Hippocampal formation (tissue), 2 donors: ENCODE measurements around the gene DIS3L2.

Experiments
- DNase-seq, 2 donors: peaks; one replicate each; lab custom pipeline; 2025; lab: John Stamatoyannopoulos, UW

The DIS3L2 gene

DNA sequence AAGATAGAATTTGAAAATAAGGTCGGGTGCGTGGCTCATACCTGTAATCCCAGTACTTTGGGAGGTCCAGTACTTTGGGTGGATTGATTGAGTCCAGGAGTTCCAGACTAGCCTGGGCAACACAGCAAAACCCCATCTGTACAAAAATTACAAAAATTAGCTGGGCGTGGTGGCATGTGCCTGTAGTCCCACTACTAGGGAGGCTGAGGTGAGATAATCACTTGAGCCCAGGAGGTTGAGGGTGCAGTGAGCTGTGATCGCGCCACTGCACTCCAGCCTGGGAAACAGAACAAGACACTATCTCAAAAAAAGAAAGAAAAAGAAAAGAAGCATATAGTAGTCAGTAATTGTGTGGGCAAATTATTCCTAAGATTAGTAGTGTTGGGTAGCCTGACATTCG lies 222.8 kb downstream of the DIS3L2 start:
- no peak for DNase-seq

DNA sequence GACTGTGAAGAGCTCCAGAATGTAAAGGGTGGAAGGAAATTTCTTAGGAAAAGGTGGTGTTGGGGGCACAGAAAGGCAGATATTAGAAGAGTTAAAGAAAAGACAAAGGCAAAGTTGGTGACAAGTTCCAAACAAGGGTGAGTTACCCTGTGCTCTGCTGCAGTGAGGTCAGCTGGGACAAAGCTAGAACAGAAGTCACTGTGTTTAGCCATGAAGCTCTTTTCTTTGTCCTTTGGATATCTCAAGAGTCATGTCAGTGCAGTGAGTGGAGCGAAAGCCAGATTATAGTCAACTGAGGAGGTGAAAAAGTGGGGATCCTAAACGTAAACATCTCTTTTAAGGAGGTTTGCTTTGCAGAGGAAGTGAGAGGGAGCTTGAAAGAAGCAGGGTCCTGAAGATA lies 229.3 kb downstream of the DIS3L2 start:
- peak in 1 of 2 donors; percentile 10 for DNase-seq

DNA sequence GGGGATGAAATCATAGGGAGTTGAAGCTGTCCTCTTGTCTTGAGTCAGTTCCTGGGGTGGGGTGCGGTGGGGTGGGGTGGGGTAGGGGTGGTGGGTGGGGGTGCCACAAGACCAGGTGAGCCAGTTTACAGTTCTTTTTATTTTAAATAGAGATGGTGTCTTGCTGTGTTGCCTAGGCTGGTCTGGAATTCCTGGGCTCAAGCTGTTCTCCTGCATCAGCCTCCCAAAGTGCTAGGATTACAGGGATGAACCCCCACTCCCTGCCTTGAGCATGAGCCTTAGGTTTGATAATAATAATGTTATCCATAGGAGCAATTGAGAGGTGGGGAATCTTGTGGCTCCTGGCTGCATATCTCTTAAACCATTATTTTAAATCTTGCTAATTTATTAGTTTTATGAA lies 234.0 kb downstream of the DIS3L2 start:
- DNase-seq, result no peak

DNA sequence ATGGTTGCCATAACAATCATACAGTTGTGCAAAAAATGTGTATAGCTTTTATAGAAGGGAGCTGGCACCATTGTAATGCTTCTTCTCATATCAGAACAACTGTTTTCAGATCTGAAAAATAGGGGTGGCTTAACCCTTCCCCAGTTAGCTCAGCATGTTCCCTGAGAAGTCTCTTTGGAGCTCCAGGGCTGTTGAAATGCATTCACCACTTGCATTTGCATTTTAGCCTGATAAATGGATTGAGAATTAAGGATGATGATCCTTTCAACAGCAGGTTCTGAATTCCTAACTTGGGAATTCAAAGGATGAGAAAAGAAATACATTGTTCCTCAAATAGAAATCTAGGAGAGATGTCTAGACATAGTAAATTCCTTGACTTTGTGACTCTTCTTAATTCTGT lies 235.3 kb downstream of the DIS3L2 start:
- no peak for DNase-seq

DNA sequence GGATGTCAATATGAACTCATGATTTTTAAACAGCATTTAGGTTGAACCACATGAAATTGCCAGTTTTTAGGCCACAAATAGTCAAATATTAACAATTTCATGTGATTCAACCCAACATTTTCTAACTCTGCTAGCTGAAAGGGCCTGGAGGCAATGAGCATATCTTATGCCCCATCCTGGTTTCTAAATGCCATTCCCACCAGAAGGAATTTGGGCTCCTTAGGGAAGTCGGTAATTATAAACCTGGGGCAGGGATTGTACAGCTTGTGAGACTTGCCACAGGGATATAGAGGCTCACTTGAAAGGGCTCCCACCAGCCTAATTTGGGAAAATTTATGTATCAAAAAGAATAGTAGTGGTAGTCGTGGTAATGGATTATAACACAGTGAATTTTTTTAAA lies 238.7 kb downstream of the DIS3L2 start:
- DNase-seq, result no peak

DNA sequence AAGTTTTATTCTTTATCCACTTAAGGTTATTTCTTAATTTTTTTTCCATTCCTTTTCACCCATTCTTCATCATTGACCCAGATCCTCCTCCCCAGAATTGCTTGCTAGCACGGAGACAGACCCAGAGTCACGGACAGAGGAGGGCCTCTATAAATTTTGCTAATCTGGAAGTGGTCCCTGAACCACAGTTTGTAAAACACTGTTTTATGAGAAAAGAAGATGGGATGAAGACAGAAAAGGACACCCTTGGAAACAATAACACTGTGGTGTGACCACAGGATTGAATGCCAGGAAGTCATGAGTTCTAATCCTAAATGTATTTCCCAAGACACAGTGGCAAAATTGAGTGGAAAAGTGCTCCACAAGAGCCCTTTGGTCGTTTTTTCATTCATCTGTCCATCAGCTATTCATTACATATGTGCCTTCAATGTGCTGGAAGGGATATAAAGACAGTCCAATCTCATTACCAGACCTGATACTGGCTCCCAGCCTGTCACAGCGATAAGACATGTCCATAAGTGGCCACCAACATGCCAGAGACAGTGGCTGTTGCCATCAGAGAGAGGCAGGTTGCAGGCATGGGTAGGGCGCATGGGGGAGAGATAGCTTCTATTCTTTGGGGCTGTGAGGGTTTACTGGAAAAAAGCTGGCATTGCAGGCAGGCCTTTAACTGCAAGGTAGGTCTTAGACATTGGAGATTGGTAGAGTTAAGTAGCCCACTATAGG lies 241.8 kb downstream of the DIS3L2 start:
- DNase-seq, result no peak

DNA sequence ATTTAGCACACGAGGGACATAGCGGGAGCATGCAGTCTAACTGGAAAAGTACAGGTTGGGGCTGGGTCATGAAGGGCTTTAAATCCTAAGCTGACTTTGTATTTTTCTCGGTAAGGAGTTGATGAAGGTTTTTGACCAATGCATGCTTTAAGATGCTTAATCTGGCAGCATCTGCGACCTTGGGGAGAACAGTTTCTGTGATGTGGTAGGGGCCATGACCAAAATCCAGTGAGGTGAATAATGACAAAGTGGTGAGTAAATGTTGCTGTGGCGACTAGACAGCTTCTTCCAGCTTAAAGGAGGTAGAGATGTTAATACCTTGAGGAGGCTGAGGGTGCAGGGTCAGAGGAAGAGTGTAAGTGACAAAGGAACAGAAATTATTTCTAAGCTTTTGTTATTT lies 242.4 kb downstream of the DIS3L2 start:
- DNase-seq, result no peak

DNA sequence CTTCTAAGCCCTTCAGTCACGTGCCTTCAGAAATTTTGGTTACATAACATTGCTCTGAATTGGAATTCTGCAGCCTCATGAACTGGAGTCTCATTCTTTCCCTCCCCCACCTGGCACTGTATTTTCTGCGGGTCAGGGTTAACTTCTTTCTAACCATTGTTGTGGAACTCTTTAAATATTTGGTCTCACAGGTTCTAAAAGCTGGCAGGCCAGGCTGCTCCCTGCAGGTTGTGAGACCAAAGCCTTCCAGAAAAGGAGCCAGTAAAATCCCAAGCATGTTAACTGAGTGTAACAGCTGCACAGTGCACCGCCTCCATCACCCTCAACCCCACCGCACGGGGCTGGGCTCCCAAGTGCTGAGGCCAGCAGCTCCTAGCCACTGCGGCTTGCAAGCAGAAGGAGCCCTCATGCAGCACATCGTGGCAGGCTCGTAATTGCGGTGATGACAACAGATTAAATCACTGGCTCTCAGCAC lies 243.0 kb downstream of the DIS3L2 start:
- DNase-seq, result peak in 1 of 2 donors; percentile 29

DNA sequence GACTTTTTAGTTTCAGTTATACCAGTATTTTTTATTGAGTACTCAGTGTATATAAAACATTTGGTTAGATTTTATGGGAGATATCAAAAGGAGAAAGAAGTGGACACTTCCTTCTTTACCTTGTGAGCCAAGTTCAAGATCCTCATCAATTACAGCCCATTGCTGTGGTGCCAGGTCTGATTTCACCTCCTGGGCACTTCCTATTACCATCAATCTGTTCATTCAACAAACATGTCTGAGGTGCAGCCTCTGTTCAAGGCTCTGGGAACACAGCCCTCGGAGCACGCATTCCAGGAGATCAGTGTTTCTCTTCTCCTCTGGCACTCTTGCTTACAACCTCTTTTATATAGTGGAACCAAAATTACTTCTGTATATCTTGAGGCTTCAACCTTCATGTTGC lies 245.7 kb downstream of the DIS3L2 start:
- DNase-seq, result no peak

DNA sequence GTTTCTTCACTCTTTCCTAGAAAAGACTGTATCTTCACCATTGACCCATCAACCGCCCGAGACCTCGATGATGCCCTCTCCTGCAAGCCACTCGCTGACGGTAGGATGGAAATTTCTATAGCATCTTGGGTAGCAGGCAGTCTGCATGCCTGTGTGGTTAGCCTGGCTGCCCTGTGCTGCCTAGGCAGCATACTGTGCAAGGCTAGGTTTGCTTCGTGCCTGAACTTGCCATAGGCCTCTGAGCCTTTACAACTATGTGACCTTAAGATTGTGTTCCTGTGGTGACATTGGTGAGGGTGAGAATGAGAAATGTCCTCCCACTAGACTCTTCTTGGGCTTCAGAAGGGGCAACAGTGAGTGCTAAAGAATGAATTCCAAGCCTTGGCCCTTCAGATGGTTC lies 248.8 kb downstream of the DIS3L2 start:
- DNase-seq, result no peak

DNA sequence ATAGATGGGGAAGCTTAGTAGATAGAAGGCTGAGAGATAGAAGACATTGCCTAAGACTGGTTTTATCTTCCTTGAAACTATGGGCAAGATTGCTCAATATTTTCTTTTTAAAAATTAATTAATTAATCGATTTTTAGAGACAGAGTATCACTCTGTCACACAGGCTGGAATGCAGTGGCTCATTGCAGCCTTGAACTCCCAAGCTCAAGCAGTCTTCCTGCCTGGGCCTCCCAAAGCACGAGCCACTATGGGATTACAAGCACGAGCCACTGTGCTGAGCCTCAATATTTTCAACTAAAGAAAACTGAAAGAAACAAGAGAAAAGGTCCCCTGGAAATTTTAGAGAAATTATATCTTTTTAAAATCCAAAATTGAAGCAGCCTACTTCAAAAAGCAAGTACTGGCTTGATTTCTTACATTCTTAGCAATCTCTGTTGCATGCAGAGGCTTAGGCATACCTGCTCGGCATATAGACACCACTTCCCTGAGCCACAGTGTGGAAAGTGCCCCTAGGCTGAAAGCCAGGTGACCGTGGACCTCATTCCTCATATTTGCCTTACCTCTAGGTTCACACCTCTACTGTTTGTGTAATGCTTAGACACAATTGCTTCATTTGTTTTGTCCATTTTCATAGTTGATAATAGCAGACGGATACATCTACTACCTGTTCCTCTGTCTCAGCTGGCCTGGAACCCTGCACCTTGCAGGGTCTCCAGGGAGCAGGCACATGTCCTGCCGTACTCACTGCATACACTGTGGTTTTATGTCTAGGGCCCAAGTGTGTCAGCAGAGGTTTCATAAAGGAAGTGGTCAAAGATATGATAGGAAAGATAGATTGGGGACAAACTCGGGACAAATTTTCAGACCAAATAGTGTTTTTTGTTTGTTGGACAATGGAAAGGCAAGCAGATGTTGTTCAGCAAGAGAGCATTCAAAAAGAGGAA lies 250.5 kb downstream of the DIS3L2 start:
- DNase-seq, result no peak

DNA sequence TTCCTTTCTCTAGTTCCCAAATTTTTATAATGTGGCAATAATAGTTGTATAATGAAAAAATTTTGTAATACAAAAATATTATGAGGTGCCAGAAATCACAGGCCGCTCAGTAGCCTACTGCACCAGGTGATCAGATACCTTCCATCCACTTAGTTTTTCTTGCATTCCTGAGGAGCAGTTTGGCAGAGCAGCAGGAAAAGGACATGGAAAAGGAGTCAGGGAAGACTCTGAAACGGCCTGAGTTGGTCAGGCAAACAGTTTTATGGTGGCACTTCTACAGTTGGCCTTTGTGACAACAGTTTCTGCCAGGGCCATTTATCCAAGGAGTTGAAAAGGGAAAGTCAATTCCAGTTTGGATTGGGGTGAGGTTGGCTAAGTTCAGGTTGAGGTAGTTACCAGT lies 251.7 kb downstream of the DIS3L2 start:
- DNase-seq, result no peak

DNA sequence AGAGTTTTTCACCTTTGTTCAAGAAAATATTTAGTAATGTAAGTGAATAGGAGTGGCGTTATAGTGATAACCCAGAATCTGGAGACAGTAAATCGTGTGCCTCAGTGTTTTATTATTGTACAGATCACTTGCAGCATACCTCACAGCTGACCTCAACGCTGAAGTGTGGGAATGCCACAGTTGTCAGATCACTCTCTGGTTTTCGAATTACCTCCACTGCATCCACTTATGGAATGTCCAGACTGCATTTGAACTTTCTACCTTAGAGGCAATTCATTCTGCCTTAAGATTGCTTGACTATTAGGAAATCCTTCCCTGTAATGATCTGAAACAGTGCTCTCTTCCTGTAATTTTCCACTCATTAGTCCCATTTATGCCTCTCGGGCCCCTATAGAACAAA lies 252.5 kb downstream of the DIS3L2 start:
- DNase-seq, result no peak

DNA sequence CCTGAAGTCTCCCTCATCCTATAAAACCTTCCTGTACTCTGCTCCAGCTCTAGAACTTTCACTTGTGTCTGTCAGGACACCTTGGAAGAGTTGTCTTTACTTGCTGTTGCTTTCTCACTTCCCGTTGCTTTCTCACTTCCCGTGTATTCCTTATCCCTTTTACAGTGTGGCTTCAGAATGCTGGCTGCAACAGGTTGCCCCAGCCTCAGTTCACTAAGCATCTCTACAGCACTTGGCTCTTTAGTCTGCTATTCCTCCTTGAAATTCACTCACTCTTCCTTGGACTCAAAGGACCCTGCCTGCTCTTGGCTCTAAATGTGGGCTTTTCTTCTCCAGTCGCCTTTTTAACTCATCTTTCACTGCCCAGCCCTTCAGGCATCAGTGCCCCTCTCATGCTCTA lies 254.5 kb downstream of the DIS3L2 start:
- DNase-seq, result no peak

DNA sequence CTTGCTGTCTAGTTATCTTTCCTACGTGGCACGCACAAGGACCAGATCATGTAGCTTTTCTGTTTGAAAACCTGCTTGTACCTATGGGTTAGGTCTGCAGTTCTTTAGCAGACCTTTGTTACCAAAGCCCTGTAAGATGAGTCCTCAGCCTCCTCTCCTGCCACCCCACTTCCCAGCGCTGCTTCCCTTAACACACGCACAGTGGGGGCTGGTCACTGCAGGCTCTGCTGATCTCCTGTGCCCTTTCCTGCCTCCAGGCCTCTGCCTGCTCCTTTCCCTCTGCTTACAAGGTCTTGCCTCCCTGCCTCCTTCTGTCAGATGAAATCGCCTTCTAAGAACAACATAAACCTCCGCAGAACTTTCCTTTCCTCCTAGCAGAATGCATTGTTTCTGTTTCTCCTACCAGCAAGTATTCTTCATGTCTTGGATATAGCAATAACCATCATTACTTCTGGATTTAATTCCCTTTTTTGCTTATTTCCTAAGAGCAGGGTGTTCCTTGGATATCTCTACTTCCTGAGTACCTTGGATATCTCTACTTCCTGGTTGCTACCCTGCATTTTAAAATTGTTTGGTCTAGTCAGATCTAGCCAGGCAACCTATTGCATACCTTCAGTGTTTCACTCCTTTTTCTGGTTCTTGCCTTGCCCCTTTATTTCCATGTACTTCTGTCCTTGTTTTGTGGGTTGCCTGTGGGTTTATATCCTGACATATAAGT lies 257.4 kb downstream of the DIS3L2 start:
- no peak for DNase-seq

DNA sequence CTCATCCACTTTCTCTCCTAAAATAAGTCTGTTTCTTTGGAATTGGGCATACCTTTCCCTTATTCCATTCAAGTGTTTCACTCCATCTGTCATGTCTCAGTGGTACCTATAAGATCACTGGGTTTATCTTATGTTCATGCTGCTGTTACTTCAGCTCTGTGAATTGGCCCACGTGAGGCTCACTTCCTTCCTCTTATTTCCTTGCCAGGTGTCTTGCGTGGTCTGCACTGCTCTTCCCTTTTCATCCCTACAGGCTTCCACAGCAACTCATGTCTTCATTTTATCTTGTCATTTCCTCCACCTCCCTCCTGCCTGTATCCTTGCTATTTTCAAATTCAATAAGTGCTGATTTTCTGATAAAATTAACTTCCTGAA lies 258.0 kb downstream of the DIS3L2 start:
- no peak for DNase-seq

DNA sequence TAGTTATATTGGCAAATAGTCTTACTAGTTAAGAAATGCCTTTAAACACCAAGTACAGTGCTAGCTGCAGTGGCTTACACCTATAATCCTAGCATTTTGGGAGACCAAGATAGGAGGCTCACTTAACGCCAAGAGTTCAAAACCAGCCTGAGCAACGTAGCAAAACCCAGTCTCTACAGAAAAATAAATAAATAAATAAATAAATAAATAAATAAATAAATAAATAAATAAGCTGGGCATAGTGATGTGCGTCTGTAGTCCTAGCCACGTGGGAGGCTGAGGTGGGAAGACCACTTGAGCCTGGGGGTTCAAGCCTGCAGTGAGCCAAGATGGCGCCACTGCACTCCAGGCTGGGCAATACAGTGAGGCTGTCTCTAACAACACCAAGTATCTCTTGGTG lies 258.4 kb downstream of the DIS3L2 start:
- DNase-seq, result no peak

DNA sequence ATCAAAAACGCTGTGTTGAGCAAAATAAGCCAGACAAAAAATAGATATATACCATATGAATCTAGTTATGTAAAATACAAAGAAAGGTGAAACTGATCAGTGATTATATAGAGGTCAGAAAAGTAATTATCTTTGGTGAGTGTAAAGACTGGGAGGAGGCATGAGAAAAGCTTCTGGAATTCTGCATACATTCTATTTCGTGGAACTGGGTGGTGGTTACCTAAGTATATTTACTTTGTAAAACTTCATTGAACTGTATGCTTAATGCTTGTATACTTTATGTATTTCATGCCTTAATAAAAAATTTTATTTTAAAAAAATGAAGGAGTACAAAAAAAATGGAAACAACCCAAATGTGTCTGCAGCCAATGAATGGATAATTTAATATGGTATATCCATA lies 263.9 kb downstream of the DIS3L2 start:
- DNase-seq, result no peak

DNA sequence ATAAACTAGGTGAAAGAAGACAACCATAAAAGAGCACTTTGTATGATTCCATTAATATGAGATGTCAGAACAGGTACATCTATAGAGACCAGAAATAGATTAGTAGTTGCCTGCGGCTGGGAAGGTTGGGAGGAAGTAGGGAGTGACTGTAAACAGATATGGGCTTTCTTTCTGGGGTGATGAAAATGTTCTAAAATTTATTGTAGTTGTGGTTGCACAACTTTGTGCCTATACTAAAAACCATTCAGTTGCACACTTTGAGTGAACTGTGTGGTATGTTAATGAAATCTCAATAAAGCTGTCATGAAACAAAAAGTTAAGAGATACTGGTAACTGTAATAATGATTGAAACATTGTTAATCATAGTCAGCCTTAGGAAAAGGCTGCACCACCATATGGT lies 264.4 kb downstream of the DIS3L2 start:
- no peak for DNase-seq

DNA sequence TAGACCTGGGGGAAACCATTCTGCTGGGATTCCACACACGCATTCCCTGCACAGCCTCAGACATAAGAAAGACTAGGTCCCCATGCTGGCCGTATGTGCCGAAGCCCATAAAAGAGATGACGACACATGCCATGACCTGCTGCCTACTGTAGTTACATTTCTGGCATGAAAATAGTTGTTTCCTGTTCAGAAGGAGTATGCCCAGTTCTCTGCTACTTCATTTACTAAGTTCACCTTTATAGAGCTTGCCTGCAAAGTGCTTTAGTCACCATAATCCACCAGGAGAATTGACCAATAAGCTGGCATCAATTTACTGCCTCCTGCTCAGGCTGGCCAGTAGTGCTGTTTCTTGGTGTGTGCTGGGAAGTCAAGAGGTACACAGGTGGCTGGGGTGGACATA lies 266.8 kb downstream of the DIS3L2 start:
- no peak for DNase-seq

DNA sequence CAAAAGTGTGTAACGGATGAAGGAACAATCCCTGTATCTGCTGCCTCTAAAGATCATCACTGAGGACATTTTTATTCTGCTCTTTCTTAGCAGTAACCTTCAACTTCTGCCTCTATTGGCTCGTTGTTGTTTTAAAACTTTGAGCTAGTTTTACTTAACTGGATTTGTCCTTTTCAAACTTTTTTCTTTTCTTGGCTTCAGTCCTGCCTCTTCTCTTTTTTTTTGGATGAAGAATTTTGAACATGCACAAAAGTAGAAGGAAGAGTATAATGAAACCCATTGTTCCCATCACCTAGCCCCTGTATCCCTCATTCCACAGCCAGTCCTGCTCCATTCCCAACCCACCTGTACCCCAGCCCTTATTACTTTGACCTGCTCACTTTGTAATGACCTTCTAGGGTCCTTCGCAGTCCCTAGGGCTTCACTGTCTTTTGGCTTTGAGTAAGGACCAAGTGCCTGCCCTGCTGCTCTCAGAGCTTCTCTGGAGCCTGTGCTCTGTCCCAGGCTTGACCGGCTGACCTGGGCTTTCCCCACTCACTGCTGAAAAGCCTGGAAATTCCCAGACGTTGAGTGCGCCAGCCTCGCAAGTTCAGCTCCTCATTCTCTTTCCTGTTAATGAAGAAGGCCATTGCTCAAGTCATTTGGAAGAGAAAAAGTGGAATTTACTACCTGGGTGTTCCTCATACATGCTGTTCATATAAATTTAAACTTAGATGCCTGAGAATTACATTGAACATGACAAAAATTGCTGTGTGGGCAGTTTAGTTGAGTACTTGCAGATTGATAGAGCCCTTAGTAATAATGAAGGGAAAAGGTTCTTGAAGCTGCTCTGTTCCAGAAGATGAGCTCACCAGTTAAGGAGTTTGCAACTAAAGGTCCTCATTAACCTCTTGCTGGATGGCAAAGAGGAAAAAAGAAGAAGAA lies 267.7 kb downstream of the DIS3L2 start:
- no peak for DNase-seq
